Measurements from ENCODE around the gene CSMD2. TPM values are rescaled to one million over a fixed set of nuclear protein-coding genes. Genes with fewer than 3 reads are reported as not detected.

Gene CSMD2
- total and polyA plus RNA-seq, 2 of the 8 experiments (the other 6 are each of a cell fraction or from before 2014, with no cell fraction given) = 7.0 to 14.7 TPM

GRCh38 chr1:33821291-33821690 is 343.7 kb downstream of the CSMD2 start:
- H3K4me2 ChIP-seq (ENCODE audit: insufficient read depth in 1 of 2, low read depth in 2 of 2, low read length in 2 of 2) = no peak overlapping the region
- H3K4me1 ChIP-seq (replicated peaks in 1 of 4; ENCODE audit: control insufficient read depth in 3 of 4, insufficient read depth in 4 of 4, low read length in 3 of 4) = no peaks in the 10 kb centered on the region
- H2BK12ac ChIP-seq (ENCODE audit: low read depth, low read length) = no peak overlapping the region
- H3K27me3 ChIP-seq (replicated peaks in 1 of 4; ENCODE audit: control insufficient read depth in 3 of 4, extremely low read depth in 1 of 4, insufficient read depth in 3 of 4, low read length in 3 of 4) = no peaks in the 10 kb centered on the region
- H3K23ac ChIP-seq (ENCODE audit: insufficient read length) = no peak overlapping the region
- no peak overlapping the region for H4K5ac ChIP-seq (ENCODE audit: insufficient read length, low read depth, low read length)
- CTCF ChIA-PET (ENCODE audit: partially characterized antibody) = interaction anchor here (1.1 kb wide), 2 partner anchors 9 to 40 kb away, joined by 3 to 4 read pairs; no protein-coding TSS in a partner anchor
- H2AFZ ChIP-seq (ENCODE audit: low read length) = no peak overlapping the region
- H3K9ac ChIP-seq (replicated peaks in 1 of 4; ENCODE audit: extremely low read depth in 1 of 4, low read depth in 3 of 4, low read length in 3 of 4) = no peak overlapping the region
- no peak for DNase-seq (ENCODE audit: low read depth in 1 of 2, low spot score in 2 of 2)
- H3K79me2 ChIP-seq (ENCODE audit: control insufficient read depth in 1 of 2, insufficient read depth in 2 of 2, low read length in 2 of 2) = no peaks in the 10 kb centered on the region
- H2BK120ac ChIP-seq (replicated peaks; ENCODE audit: low read depth, low read length) = no peak overlapping the region
- WGBS, 2 experiments (ENCODE audit: extremely low coverage in 1 of 2, insufficient coverage in 1 of 2, insufficient read length in 1 of 2, insufficient replicate concordance in 2 of 2, low coverage in 1 of 2, low lambda C conversion rate in 2 of 2, missing lambda C conversion rate in 1 of 2) = 87% methylated on average over 6 of the region's 6 CpGs; no CpG with 5 or more reads in 1 of the 2 experiments
- H3K23me2 ChIP-seq (ENCODE audit: low read depth, low read length) = no peaks in the 10 kb centered on the region
- no peak overlapping the region for H3K4me3 ChIP-seq (ENCODE audit: extremely low read depth in 1 of 4, insufficient read depth in 2 of 4, low read depth in 3 of 4, low read length in 4 of 4)
- no peak overlapping the region for H3K56ac ChIP-seq (replicated peaks; ENCODE audit: insufficient read length, low read depth, low read length)
- H3K79me1 ChIP-seq (ENCODE audit: low read depth, low read length) = no peaks in the 10 kb centered on the region
- no peak overlapping the region for H3K14ac ChIP-seq (ENCODE audit: insufficient read length)
- no peak overlapping the region for H2AK5ac ChIP-seq (ENCODE audit: low read depth, low read length)
- no peak overlapping the region for H3K4ac ChIP-seq (replicated peaks; ENCODE audit: insufficient read length, low read depth, low read length)
- no peak overlapping the region for H2BK20ac ChIP-seq (ENCODE audit: low read length)
- H3K18ac ChIP-seq (ENCODE audit: extremely low read depth, low read length) = no peak overlapping the region
- H4K20me1 ChIP-seq (replicated peaks in 1 of 2; ENCODE audit: control insufficient read depth in 1 of 2, insufficient read depth in 2 of 2, low read length in 2 of 2) = no peaks in the 10 kb centered on the region
- POLR2A ChIA-PET (ENCODE audit: partially characterized antibody) = no interaction called here
- H3K9me3 ChIP-seq (ENCODE audit: insufficient read depth in 2 of 2, low read depth in 1 of 2, low read length in 1 of 2) = no peaks in the 10 kb centered on the region; a peak in 1 of 4 replicates
- H2BK15ac ChIP-seq (ENCODE audit: low read length) = no peak overlapping the region
- H3K36me3 ChIP-seq (ENCODE audit: control insufficient read depth in 2 of 4, insufficient read depth in 4 of 4, low read length in 3 of 4) = no peaks in the 10 kb centered on the region; a peak in 2 of 8 replicates
- no peak overlapping the region for H4K91ac ChIP-seq (replicated peaks; ENCODE audit: insufficient read length, low read length)
- no peak overlapping the region for H3K27ac ChIP-seq (ENCODE audit: low read depth, low read length)
- no peak overlapping the region for H2BK5ac ChIP-seq (ENCODE audit: low read depth, low read length)
- no peak for FAIRE-seq
- H4K8ac ChIP-seq (ENCODE audit: extremely low read depth, insufficient read depth, low read length) = no peak overlapping the region
- no peak for TF ChIP-seq CTCF (IDR thresholded peaks at IDR 0.05; ENCODE audit: control extremely low read depth in 1 of 3, insufficient read depth in 1 of 3, low read depth in 1 of 3, low read length in 3 of 3)
- no peak for TF ChIP-seq CHD1 (IDR thresholded peaks at IDR 0.05; ENCODE audit: low read depth, low read length)
- TF ChIP-seq EZH2 (IDR thresholded peaks at IDR 0.05; ENCODE audit: low read depth, low read length, severe bottlenecking) = no peak
- no peak for TF ChIP-seq NRF1 (IDR thresholded peaks at IDR 0.05; ENCODE audit: low read depth, low read length)
- no peak for TF ChIP-seq PHF8 (conservative IDR thresholded peaks at IDR 0.05; ENCODE audit: low read depth, low read length)
- TF ChIP-seq RFX5 (IDR thresholded peaks at IDR 0.05; ENCODE audit: borderline replicate concordance, low read depth, low read length) = no peak
- no peak for TF ChIP-seq POLR2A (IDR thresholded peaks at IDR 0.05; ENCODE audit: control extremely low read depth in 1 of 2, low read depth in 2 of 2, low read length in 2 of 2)
- TF ChIP-seq, protein P1, sequence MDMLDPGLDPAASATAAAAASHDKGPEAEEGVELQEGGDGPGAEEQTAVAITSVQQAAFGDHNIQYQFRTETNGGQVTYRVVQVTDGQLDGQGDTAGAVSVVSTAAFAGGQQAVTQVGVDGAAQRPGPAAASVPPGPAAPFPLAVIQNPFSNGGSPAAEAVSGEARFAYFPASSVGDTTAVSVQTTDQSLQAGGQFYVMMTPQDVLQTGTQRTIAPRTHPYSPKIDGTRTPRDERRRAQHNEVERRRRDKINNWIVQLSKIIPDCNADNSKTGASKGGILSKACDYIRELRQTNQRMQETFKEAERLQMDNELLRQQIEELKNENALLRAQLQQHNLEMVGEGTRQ (IDR thresholded peaks at IDR 0.05; ENCODE audit: low read length) = no peak
- TF ChIP-seq RNF2 (IDR thresholded peaks at IDR 0.05; ENCODE audit: borderline replicate concordance, low read depth, low read length, missing control alignments, poor library complexity, severe bottlenecking) = no peak
- TF ChIP-seq TCF12 (IDR thresholded peaks at IDR 0.05; ENCODE audit: low read depth, low read length) = no peak
- TF ChIP-seq CEBPB (IDR thresholded peaks at IDR 0.05; ENCODE audit: low read depth, low read length) = no peak
